NCI-H2107 treated with DMSO at 0.1 percent for 48 hours (cell line): ENCODE measurements around the gene CALML4.
"Not testable (repeated sequence)": the region's sequence is repeated elsewhere in the genome, so short reads cannot be mapped to it uniquely, and the experiment has no call there.

Experiments
- DNase-seq: peaks from one replicate; lab custom pipeline; 2025; ENCODE audit not compliant: unreplicated experiment; lab: John Stamatoyannopoulos, UW

The CALML4 gene

GRCh38 chr15:68192804-68193486 lies 12.2 kb downstream of the CALML4 start:
- DNase-seq = no peak

GRCh38 chr15:68192117-68192516 lies 13.0 kb downstream of the CALML4 start:
- DNase-seq = no peak

- no peak for DNase-seq
Observed at GRCh38 chr15:68191555-68191954, 13.6 kb downstream of the CALML4 start.

GRCh38 chr15:68190048-68190447 lies 15.1 kb downstream of the CALML4 start:
- DNase-seq = no peak

GRCh38 chr15:68188647-68189046 lies 16.5 kb downstream of the CALML4 start:
- no peak for DNase-seq

GRCh38 chr15:68187559-68187958 lies 17.6 kb downstream of the CALML4 start:
- DNase-seq = no peak

- no peak for DNase-seq
Observed at GRCh38 chr15:68186671-68187397, 18.3 kb downstream of the CALML4 start.

GRCh38 chr15:68184616-68185480 lies 20.3 kb downstream of the CALML4 start:
- DNase-seq = no peak

GRCh38 chr15:68183616-68184315 lies 21.4 kb downstream of the CALML4 start:
- no peak for DNase-seq

GRCh38 chr15:68177742-68178141 lies 27.4 kb downstream of the CALML4 start:
- DNase-seq = no peak

- DNase-seq = no peak
Observed at GRCh38 chr15:68176601-68177000, 28.5 kb downstream of the CALML4 start.

- DNase-seq = no peak
Observed at GRCh38 chr15:68175526-68175925, 29.6 kb downstream of the CALML4 start.

- DNase-seq = no peak
Observed at GRCh38 chr15:68173119-68173518, 32.0 kb downstream of the CALML4 start.

- not testable (repeated sequence) for DNase-seq
Observed at GRCh38 chr15:68172037-68172436, 33.1 kb downstream of the CALML4 start.

- DNase-seq = no peak
Observed at GRCh38 chr15:68166847-68167246, 38.3 kb downstream of the CALML4 start.

- no peak for DNase-seq
Observed at GRCh38 chr15:68163191-68163590, 41.9 kb downstream of the CALML4 start.

GRCh38 chr15:68158046-68158628 lies 47.0 kb downstream of the CALML4 start:
- no peak for DNase-seq

GRCh38 chr15:68157074-68157473 lies 48.1 kb downstream of the CALML4 start:
- no peak for DNase-seq

- peak; percentile 6 for DNase-seq
Observed at GRCh38 chr15:68154923-68155559, 50.1 kb downstream of the CALML4 start.

GRCh38 chr15:68152342-68152741 lies 52.8 kb downstream of the CALML4 start:
- DNase-seq = no peak
